Esophagus squamous epithelium (tissue), 5 donors: ENCODE results near the gene UNC5C. TPM values are rescaled to one million over a fixed set of nuclear protein-coding genes. Genes with fewer than 3 reads are reported as not detected.

ENCODE experiments used
- DNase-seq: peaks from one replicate; lab custom pipeline; 2025; lab: John Stamatoyannopoulos, UW
- H3K27ac ChIP-seq, 4 donors: fragments of 200-600 bp; sonication (generic); one replicate each; pipeline ENCODE4 v1.5.1; 2016 to 2019; ENCODE audit warnings: mild to moderate bottlenecking in 1 of 4
- H3K27me3 ChIP-seq, 4 donors: fragments of 200-600 bp; sonication (generic); 1 replicate in 3 of 4; 2 replicates in 1 of 4; pipeline versions ENCODE4 v1.5.1 to v1.6.0; 2017 to 2021; ENCODE audit warnings: antibody characterized with exemption in 1 of 4
- H3K36me3 ChIP-seq, 3 donors: fragments of 200-600 bp; sonication (generic); one replicate each; pipeline ENCODE4 v1.5.1; 2016 to 2019
- H3K4me1 ChIP-seq, 3 donors: fragments of 200-600 bp; sonication (generic); one replicate each; pipeline ENCODE4 v1.5.1; 2017 to 2019
- H3K4me3 ChIP-seq, 4 donors: fragments of 200-600 bp; sonication (generic); 1 replicate in 3 of 4; 2 replicates in 1 of 4; pipeline ENCODE4 v1.5.1; 2016 to 2019; ENCODE audit warnings: mild to moderate bottlenecking in 2 of 4, moderate library complexity in 1 of 4
- H3K9me3 ChIP-seq, 3 donors: fragments of 200-600 bp; sonication (generic); one replicate each; pipeline ENCODE4 v1.5.1; 2016 to 2019
- CTCF ChIP-seq, 6 experiments: fragments of 450-650 bp in 4 of 6; fragments of 200-600 bp in 2 of 6; sonication (generic) in 2 of 6; IDR thresholded peaks; one replicate each; pipeline ENCODE4 v1.5.1; 2016 to 2019; ENCODE audit warnings: antibody characterized with exemption in 6 of 6, mild to moderate bottlenecking in 4 of 6, moderate library complexity in 4 of 6
- POLR2A ChIP-seq, 4 donors: fragments of 450-650 bp; IDR thresholded peaks; one replicate each; pipeline ENCODE4 v1.6.1; 2017; ENCODE audit warnings: antibody characterized with exemption in 4 of 4, mild to moderate bottlenecking in 4 of 4, moderate library complexity in 3 of 4
- WGBS, 2 donors: methylation state at CpG; one replicate each; pipeline ENCODE4 v1.1.5; 2018; 5-methylcytosine and 5-hydroxymethylcytosine counted together
- intact Hi-C: fragments of 100-400 bp; cut with DNase I; formaldehyde crosslinking; loops from one replicate; pipeline ENCODE4 v1.15.0; 2022
- total RNA-seq, 4 donors: library from RNA; depleted of rRNA; stranded (reverse); fragments of >200 nt; gene quantifications; one replicate each; pipeline ENCODE4 v1.1.0, GENCODE V29; 2016
- donor health status: DM: yes; HTN: yes; CAD: no.

The UNC5C gene
- total RNA-seq, 4 donors from 2014 or later: 0.11 to 0.95 (median 0.36) TPM

DNA sequence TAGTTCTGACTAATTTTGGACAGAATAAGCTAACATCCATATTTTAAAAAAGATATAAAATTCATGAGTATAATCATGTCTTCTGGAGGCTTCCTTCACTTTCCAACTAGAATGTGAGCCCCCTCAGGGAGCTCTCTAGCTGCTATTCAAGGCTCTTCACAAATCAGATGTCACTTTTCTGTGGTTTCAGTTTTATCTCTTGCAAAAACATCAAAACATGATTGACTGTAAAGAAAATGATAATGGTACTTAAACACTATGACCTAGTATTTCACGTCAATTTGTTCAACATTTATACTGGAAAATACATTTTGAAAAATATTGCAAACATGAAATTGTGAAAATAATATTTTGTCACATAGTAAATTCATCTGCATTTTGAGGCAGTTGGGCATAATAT, 234.2 kb downstream of the UNC5C start:
- TF ChIP-seq CTCF (IDR thresholded peaks at IDR 0.05) (no peak), POLR2A (IDR thresholded peaks at IDR 0.05) (no peak)
- H3K9me3 ChIP-seq: no peaks in the 10 kb centered on the region
- WGBS, 2 donors: 86 to 90% methylated on average over 1 of the region's 1 CpG
- H3K4me3 ChIP-seq: no peak overlapping the region
- H3K27me3 ChIP-seq: no peaks in the 10 kb centered on the region
- intact Hi-C loops: no loop called here
- H3K36me3 ChIP-seq: no peaks in the 10 kb centered on the region
- H3K27ac ChIP-seq: no peak overlapping the region
- no peak for DNase-seq
- no peaks in the 10 kb centered on the region for H3K4me1 ChIP-seq

DNA sequence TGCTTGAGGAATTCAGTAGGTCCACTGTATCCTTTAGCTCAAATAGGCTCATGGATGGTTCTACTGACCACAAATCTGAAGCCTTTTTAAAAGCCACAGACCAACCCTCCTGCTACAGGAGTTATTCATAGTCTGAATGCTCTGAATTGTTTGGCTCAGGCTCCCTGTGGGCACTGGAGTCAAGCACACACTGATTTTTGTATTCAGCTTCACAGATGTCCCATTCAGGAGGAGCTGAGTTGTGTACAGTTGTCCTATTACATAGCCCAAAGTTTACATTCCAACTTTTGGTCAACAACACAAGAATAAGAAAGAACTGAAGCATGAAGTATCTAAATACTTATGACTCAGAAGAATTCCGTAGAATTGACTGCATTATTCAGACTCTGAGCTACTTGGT, 243.9 kb downstream of the UNC5C start:
- Histone ChIP-seq H3K4me3 (no peak overlapping the region), H3K36me3 (no peaks in the 10 kb centered on the region), H3K27me3 (no peaks in the 10 kb centered on the region), H3K4me1 (no peaks in the 10 kb centered on the region), H3K9me3 (no peaks in the 10 kb centered on the region), H3K27ac (no peak overlapping the region)
- 29 to 60% methylated on average over 1 of the region's 1 CpG for WGBS, 2 donors
- TF ChIP-seq POLR2A (IDR thresholded peaks at IDR 0.05) (no peak), CTCF (IDR thresholded peaks at IDR 0.05) (no peak)
- intact Hi-C loops: no loop called here
- no peak for DNase-seq

DNA sequence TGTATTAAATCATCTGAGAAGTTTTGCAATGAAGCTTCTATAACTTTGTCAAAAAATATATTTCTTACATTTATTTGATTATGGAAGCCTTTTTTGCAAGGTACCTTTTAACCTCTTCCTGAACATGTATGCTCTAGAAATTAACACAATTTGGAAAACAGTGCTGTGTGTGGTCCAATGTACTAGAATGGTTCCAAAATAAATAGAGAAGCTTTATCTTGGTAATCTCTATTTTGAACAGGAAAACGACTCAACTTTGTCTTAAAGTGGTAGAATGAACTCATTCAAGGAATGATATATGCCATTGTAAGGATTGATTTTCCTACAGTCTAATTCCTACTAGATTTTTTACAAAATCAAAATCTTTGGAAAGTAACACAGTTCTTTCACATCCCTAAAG, 248.5 kb downstream of the UNC5C start:
- H3K9me3 ChIP-seq: no peaks in the 10 kb centered on the region
- H3K27me3 ChIP-seq: no peaks in the 10 kb centered on the region
- H3K27ac ChIP-seq: no peak overlapping the region
- TF ChIP-seq POLR2A (IDR thresholded peaks at IDR 0.05) (no peak), CTCF (IDR thresholded peaks at IDR 0.05) (no peak)
- DNase-seq: no peak
- no peak overlapping the region for H3K4me3 ChIP-seq
- 29 to 37% methylated on average over 1 of the region's 1 CpG for WGBS, 2 donors
- H3K36me3 ChIP-seq: no peaks in the 10 kb centered on the region
- H3K4me1 ChIP-seq: no peaks in the 10 kb centered on the region
- intact Hi-C loops: no loop called here

GRCh38 chr4:95296052-95296451, 252.7 kb downstream of the UNC5C start:
- TF ChIP-seq POLR2A (IDR thresholded peaks at IDR 0.05) (no peak), CTCF (IDR thresholded peaks at IDR 0.05) (no peak)
- intact Hi-C loops: no loop called here
- Histone ChIP-seq H3K9me3 (no peaks in the 10 kb centered on the region), H3K36me3 (no peaks in the 10 kb centered on the region), H3K27ac (no peak overlapping the region), H3K4me3 (no peak overlapping the region), H3K4me1 (no peaks in the 10 kb centered on the region), H3K27me3 (no peaks in the 10 kb centered on the region)
- no peak for DNase-seq
- WGBS, 2 donors: 83 to 87% methylated on average over 2 of the region's 2 CpGs

DNA sequence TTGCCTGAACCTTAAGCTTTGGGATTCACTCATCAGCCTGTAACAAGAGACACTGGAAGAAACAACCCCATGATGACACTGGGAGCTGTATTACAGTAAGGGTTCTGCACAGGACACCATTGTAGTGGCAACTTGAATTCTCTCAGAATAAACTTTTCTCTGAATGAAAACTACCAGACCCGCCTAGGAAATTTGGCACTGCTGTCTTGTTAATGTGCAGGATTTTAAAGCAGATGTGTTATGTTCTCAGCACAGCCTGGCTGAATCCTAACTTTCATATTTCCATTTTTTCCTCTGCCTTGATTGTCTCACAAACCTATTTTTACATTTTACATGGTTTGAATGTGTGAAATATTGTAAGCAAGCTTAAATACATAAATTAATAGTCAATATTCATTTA, 253.6 kb downstream of the UNC5C start:
- Histone ChIP-seq H3K27me3 (no peaks in the 10 kb centered on the region), H3K27ac (no peak overlapping the region), H3K9me3 (no peaks in the 10 kb centered on the region), H3K4me1 (no peaks in the 10 kb centered on the region), H3K36me3 (no peaks in the 10 kb centered on the region), H3K4me3 (no peak overlapping the region)
- intact Hi-C loops: no loop called here
- no peak for DNase-seq
- TF ChIP-seq CTCF (IDR thresholded peaks at IDR 0.05) (no peak), POLR2A (IDR thresholded peaks at IDR 0.05) (no peak)
- WGBS, 2 donors: 65 to 75% methylated on average over 1 of the region's 1 CpG
